ENCODE data around the gene ZNF774.

DNA sequence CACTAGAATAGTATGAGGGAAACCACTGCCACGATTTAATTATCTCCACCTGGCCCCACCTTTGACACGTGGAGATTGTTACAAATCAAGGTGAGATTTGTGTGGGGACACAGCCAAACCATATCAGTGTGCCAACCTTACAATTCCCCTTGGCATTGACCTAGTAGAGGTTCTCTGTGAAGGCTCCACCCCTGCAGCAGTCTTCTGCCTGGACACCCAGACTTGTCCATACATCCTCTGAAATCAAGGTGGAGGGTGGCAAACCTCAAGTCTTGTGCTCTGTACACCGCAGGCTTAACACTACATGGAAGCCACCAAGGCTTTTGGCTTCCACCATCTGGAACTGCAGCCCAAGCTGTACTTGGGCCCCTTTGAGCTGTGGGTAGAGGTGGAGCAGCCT lies 27.2 kb downstream of the ZNF774 start:
- TF ChIP-seq, protein P1, sequence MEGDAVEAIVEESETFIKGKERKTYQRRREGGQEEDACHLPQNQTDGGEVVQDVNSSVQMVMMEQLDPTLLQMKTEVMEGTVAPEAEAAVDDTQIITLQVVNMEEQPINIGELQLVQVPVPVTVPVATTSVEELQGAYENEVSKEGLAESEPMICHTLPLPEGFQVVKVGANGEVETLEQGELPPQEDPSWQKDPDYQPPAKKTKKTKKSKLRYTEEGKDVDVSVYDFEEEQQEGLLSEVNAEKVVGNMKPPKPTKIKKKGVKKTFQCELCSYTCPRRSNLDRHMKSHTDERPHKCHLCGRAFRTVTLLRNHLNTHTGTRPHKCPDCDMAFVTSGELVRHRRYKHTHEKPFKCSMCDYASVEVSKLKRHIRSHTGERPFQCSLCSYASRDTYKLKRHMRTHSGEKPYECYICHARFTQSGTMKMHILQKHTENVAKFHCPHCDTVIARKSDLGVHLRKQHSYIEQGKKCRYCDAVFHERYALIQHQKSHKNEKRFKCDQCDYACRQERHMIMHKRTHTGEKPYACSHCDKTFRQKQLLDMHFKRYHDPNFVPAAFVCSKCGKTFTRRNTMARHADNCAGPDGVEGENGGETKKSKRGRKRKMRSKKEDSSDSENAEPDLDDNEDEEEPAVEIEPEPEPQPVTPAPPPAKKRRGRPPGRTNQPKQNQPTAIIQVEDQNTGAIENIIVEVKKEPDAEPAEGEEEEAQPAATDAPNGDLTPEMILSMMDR (optimal IDR thresholded peaks at IDR 0.05 in 1 of 3, IDR thresholded peaks at IDR 0.05 in 1 of 3, conservative IDR thresholded peaks at IDR 0.05 in 1 of 3; ENCODE audit: extremely low read depth in 1 of 3, insufficient read depth in 2 of 3, low read length in 3 of 3): no peak
- TF ChIP-seq EZH2 (IDR thresholded peaks at IDR 0.05; ENCODE audit: low read length): no peak
